ENCODE measurements around the gene UNC50.

DNA sequence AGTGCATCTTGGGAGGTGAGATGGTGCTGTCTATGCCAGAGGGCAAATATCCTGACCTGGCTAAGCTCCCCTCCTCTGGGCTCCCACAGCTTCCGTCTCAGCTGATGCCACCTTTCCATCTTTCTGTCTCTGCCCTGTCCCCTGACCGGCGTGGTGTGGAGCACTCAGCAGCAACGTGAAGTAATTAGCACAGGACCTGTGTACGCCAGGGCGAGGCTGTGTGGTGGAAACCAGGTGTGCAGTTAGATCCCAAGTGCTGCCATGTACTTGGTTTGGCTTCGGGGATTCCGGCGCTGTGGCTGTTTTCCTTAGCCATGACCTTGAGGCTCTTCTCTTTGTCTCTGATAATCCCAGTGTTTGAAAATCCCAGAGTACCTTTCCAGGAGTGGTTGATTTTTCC lies 36.6 kb upstream of the UNC50 start:
- TF ChIP-seq POLR2A (IDR thresholded peaks at IDR 0.05; ENCODE audit: extremely low read depth, insufficient read length): no peak
- TF ChIP-seq, protein P1, sequence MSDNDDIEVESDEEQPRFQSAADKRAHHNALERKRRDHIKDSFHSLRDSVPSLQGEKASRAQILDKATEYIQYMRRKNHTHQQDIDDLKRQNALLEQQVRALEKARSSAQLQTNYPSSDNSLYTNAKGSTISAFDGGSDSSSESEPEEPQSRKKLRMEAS (IDR thresholded peaks at IDR 0.05; ENCODE audit: low read depth, low read length): no peak
- TF ChIP-seq, protein P2, sequence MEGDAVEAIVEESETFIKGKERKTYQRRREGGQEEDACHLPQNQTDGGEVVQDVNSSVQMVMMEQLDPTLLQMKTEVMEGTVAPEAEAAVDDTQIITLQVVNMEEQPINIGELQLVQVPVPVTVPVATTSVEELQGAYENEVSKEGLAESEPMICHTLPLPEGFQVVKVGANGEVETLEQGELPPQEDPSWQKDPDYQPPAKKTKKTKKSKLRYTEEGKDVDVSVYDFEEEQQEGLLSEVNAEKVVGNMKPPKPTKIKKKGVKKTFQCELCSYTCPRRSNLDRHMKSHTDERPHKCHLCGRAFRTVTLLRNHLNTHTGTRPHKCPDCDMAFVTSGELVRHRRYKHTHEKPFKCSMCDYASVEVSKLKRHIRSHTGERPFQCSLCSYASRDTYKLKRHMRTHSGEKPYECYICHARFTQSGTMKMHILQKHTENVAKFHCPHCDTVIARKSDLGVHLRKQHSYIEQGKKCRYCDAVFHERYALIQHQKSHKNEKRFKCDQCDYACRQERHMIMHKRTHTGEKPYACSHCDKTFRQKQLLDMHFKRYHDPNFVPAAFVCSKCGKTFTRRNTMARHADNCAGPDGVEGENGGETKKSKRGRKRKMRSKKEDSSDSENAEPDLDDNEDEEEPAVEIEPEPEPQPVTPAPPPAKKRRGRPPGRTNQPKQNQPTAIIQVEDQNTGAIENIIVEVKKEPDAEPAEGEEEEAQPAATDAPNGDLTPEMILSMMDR (IDR thresholded peaks at IDR 0.05; ENCODE audit: low read depth, low read length): no peak
- TF ChIP-seq MYC (IDR thresholded peaks at IDR 0.05; ENCODE audit: low read depth, low read length): no peak
